ENCODE measurements around the gene NR3C1.

- TF ChIP-seq CTCF (conservative IDR thresholded peaks at IDR 0.05; ENCODE audit: low read depth, low read length), result no peak
- no peak for TF ChIP-seq RFX5 (IDR thresholded peaks at IDR 0.05; ENCODE audit: low read depth, low read length)
- TF ChIP-seq, protein P1, sequence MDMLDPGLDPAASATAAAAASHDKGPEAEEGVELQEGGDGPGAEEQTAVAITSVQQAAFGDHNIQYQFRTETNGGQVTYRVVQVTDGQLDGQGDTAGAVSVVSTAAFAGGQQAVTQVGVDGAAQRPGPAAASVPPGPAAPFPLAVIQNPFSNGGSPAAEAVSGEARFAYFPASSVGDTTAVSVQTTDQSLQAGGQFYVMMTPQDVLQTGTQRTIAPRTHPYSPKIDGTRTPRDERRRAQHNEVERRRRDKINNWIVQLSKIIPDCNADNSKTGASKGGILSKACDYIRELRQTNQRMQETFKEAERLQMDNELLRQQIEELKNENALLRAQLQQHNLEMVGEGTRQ (IDR thresholded peaks at IDR 0.05; ENCODE audit: low read depth, low read length), result no peak
- TF ChIP-seq RCOR1 (IDR thresholded peaks at IDR 0.05; ENCODE audit: insufficient replicate concordance, low read length), result no peak
- no peak for TF ChIP-seq FOS (IDR thresholded peaks at IDR 0.05; ENCODE audit: low read depth, low read length)
- TF ChIP-seq POLR2A (IDR thresholded peaks at IDR 0.05; ENCODE audit: low read depth, low read length), result no peak
- TF ChIP-seq MAZ (IDR thresholded peaks at IDR 0.05; ENCODE audit: borderline replicate concordance, low read depth, low read length), result no peak
- TF ChIP-seq MXI1 (IDR thresholded peaks at IDR 0.05; ENCODE audit: borderline replicate concordance, low read depth, low read length), result no peak
- no peak for TF ChIP-seq CEBPB (IDR thresholded peaks at IDR 0.05; ENCODE audit: low read depth, low read length)
- no peak for TF ChIP-seq SMC3 (IDR thresholded peaks at IDR 0.05; ENCODE audit: low read depth, low read length)
- TF ChIP-seq BHLHE40 (IDR thresholded peaks at IDR 0.05; ENCODE audit: low read depth, low read length), result no peak
- TF ChIP-seq CHD1 (IDR thresholded peaks at IDR 0.05; ENCODE audit: low read depth, low read length), result no peak
Measured at GRCh38 chr5:143251946-143252345, 151.5 kb downstream of the NR3C1 start.
